Non-pigmented ciliary epithelial cell (primary cell): ENCODE results near the gene SLC6A16.
A peak's percentile ranks its signal among the peaks of the same experiment; 100 is the strongest.
"Not testable (repeated sequence)": the region's sequence is repeated elsewhere in the genome, so short reads cannot be mapped to it uniquely, and the experiment has no call there.

ENCODE experiments used
- DNase-seq: peaks from one replicate; pipeline ENCODE4 v3.0.0-alpha.2; 2010; ENCODE audit warnings: low read depth

The SLC6A16 gene

DNA sequence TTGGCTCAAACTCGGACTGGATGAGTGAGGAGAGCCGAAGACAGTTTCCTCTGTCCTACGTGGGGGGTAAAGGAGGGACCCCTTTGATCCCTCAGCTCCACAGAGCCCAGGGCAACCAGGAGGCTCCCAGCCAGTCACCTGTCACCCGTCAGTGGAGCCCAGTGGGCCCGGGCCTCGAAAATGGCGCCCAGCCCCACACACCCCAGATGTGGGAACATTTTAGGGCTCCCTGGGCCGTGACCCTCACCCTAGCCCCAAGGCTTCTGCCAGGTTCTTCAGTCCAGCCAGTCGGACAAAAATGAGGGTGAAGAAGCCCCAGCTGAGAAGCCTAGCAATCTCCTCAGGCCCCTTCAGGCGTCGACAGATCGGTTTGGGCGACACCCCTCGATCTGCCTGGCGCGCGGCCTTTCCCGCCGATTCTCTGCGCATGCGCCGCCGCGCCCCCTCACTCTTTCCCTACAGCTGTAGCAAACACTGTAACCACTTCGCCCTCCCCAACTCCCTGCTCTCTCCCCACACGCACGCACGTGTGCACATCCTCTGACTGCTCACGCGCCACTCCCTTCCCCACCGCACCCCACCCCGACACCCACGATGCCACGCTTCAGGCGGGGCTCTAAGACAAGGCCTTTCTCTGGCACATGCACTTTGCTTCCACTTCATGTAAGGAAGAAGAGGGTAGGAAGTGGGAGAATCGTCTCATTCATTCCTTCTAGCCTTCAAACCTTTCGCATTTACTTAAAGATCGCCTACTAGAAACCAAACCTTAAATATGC lies at the start of gene SLC6A16:
Gene SLC6A16, minus strand, starts transcription at position 391 of the 776 bp plus-strand sequence. CDS start 13,844 bp downstream, outside the sequence.
- DNase-seq, result no peak

DNA sequence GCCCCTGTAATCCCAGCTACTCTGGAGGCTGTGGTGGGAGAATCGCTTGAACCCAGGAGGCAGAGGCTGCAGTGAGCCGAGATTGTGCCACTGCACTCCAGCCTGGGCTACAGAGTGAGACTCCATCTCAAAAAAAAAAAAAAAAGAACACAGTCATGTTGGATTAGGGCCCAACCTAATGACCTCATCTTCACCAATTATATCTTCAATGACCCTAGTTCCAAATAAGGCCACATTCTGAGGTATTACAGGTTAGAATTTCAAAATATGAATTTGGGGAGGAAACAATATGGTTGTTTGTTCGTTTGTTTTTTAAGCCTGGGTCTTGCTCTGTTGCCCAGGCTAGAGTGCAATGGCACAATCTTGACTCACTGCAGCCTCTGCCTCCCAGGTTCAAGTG lies 48.2 kb upstream of the SLC6A16 start:
- not testable (repeated sequence) for DNase-seq

DNA sequence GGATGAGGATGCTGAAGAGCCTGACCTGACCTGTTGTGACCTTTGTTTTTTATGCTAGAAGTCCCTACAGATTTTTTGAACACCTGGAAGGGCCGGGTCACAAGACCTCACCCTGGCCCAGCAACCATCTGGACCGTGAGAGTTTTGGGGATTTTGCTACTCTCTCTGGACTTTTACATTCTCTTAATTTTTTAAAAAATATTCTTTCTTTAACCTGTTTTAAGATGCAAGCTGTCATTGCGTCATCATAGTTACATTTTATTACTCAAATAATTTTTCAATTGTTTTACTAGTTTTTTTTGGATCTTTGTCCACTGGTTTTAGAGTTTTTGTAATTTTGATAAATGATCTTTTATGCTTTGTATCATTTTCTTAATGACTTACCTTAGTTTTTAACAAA lies 46.2 kb upstream of the SLC6A16 start:
- no peak for DNase-seq

DNA sequence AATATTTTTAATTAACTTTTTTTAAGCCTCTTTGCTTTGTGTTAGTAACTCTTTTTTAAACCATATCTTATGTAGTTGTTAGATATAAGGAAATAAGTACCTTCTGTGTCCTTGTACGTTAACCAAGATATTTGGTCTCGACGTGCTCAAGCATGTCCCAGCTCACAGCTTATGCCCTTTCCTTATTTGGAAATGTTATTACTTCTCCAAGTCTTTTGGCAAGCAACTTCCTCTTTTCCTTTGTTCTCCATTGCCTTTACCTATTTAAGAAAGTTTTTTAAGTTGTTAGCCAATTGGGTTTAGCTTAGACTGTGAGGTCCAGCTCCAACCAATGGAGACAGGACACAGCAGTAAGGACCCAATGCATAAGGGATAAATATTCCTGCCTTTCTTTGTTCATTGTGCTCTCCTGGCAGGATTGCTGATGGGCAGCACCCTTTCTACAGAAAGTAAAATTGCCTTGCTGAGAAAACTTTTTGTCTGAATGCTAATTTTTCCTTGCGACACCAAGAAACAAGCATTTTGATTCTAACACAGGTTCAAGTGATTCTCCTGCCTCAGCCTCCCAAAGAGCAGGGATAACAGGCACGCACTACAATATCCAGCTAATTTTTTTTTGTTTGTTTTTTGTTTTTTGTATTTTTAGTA lies 43.8 kb upstream of the SLC6A16 start:
- DNase-seq, result no peak

DNA sequence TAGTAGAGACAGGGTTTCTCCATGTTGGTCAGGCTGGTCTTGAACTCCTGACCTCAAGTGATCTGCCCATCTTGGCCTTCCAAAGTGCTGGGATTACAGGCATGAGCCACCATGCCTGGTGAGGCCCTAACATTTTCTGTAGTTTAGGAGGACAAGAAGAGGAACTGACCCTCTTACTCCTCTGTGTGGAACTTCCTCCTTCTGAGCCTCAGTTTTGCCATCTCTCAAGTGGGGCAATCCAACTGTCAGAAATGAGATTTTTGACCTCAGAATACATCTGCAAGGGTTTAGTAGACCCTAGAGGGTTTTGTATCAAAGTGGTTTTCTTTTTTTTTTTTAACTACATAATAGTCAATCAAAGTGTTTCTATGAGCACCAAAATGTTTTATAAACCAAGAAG lies 41.1 kb upstream of the SLC6A16 start:
- DNase-seq, result no peak

DNA sequence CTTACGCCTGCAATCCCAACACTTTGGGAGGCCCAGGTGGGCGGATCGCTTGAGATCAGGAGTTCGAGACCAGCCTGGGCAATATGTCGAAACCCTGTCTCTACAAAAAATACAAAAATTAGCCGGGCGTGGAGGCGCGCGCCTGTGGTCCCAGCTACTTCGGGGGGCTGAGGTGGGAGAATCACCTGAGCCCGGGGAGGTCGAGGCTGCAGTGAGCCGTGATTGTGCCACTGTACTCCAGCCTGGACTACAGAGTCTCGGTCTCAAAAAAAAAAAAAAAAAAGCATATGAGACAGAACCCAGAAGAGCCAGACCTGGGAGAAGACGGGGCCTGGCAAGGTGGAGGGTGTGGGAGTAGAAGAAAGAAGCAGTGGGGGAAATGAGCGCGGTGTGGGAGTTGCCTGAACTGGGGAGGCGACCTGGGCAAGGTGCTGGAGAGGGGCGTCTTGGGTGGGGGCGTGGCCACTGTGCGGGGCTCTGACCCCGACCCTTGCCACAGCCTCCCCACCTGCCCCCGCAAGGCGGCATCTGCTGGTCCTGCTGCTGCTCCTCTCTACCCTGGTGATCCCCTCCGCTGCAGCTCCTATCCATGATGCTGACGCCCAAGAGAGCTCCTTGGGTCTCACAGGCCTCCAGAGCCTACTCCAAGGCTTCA lies 39.2 kb upstream of the SLC6A16 start:
- no peak for DNase-seq

- peak; percentile 99 for DNase-seq
Measured at GRCh38 chr19:49363268-49364082, 38.5 kb upstream of the SLC6A16 start, which contains the start of gene DKKL1. Gene DKKL1 (plus strand): TSS chr19:49363877. CDS start chr19:49363999, 122 bp downstream.

GRCh38 chr19:49362929-49363267 lies 37.9 kb upstream of the SLC6A16 start:
- no peak for DNase-seq

GRCh38 chr19:49362048-49362928 lies 37.3 kb upstream of the SLC6A16 start, which contains the start of gene TEAD2:
Gene TEAD2 (minus strand): TSS chr19:49362416. CDS start chr19:49360075, 2,341 bp downstream.
- no peak for DNase-seq

- no peak for DNase-seq
Measured at GRCh38 chr19:49361438-49362047, 36.6 kb upstream of the SLC6A16 start.

DNA sequence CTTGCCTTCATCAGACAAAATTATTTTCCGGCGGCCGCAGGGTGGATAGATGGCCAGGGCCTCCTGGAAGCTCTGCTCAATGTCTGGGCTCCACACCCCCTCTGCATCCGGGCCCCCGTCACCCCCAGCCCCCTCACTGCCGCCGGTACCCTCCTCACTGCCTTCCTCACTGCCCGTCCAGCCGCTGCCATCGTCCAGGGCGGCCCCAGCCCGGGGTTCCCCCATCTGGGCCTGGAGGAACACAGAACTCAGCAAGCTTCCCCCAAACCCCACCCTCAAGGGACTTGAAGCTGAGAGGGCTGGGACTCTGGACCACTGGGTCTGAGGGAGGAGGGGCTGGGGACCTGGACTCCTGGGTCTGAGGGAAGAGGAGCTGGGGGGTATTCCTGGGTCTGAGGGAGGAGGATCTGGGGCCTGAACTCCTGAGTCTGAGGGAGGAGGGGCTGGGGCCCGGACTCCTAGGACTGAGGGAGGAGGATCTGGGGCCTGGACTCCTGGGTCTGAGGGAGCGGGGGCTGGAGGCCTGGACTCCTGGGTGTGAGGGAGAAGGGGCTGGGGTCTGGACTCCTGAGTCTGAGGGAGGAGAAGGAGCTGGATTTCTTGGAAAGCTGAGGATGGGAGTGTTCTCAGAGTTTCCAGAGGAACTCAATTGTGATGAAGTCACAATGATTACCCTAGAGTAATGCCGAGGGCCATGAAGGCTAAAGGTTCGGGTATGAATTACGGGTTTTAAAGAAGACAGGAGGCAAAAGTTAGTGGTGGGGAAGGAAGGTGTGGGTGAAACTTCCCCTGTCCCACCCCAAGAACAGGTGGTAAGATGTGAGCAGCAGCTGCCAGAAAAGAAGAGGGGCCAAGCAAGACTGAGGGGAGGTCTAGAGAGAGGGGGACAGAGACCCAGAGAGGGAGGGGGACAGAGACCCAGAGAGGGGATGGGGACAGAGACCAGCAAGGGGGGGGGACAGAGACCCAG lies 35.1 kb upstream of the SLC6A16 start:
- DNase-seq, result no peak

GRCh38 chr19:49357186-49357585 lies 32.2 kb upstream of the SLC6A16 start:
- no peak for DNase-seq

DNA sequence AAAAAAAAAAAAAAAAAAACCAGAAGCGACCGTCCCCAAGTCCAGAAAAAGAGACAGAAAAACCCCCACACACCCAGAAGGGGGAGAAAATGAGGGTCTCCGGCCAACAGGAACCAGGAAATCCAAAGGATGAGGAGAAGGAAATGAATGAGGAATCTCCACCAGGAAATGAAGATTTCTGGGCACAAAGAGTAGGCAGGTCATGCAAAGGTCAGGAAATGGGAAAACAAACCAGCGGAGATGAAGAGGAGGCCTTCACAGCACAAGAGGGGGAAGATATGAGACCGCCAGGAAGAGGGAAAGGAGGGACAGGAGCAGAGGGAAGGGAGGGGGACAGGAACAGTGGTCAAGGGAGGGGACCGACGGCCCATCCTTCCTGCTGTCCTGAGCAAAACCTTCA lies 31.4 kb upstream of the SLC6A16 start:
- DNase-seq, result no peak

- DNase-seq, result no peak
Measured at GRCh38 chr19:49355909-49356353, 30.9 kb upstream of the SLC6A16 start.

- no peak for DNase-seq
Measured at GRCh38 chr19:49349567-49349966, 24.6 kb upstream of the SLC6A16 start.

DNA sequence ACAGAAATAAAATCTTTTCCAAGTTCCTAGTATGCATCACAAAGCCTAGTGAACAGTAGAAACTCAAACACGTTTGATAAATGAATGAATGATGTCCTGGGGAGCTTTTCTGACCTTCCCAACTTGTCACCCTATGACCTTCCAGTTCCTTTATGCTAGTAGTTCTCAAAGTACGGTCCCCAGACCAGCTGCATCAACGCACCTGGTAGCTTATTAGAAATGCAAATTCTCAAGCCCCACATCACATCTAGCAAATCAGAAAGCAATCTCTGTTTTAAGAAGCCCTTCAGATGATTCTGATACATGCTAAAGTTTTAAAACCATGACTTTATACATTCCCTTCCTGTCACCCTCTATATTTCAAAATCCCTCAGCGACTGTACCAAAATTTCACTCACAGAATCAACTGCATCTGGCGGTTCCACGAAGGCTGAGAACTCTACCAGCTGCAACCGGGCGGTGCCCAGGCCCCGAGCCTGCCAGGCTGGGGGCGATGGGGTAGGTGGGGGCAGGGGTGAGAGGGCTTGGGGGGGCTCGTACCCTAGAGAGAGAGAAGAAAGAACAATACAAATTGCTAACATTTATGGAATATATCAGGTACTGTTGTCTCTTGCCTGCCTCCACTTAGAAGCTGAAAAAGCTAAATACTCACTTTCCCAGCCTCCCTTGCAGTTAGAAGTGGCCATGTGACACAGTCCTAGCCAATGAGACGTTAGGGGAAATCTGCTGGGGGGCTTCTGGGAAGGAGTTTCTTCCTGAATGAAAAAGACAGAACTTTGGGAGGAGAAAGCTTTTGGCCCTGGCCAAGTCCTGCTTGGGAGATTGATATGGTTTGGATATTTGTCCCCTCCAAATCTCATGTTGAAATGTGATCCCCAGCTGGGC lies 23.6 kb upstream of the SLC6A16 start:
- DNase-seq, result no peak

- DNase-seq, result no peak
Measured at GRCh38 chr19:49347835-49348234, 22.8 kb upstream of the SLC6A16 start.

DNA sequence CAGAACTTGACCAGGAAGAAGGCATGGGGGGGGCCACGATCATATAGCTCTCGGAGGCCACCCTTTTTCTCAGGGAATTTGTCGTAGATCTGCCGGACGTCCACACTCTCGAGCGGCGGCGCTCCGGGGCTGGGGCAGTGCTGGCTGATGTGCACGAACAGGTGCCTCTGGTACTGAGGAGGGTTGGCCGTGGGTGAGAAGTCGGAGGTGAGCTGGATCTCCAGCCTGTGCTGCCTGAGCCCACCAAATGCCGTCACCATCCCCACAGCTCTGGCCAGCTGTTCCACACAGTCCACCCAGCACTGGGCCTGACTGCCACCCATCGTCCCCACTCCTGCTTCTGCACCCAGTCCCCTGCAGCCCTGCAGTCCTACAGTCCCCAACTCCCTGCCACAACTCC lies 22.2 kb upstream of the SLC6A16 start:
- no peak for DNase-seq
